ENCODE data around the gene KDM2A.

Gene KDM2A

GRCh38 chr11:67211656-67212436 lies 92.8 kb downstream of the KDM2A start:
- peaks cover 38 to 82% of the 10 kb centered on the region in 2 experiments for H3K36me3 ChIP-seq (ENCODE audit: control insufficient read depth in 1 of 2, insufficient read depth in 2 of 2, low read depth in 1 of 2, low read length in 2 of 2)
- no peak overlapping the region for H3K9ac ChIP-seq (ENCODE audit: low read length)
- WGBS, result over 99% methylated on average over 2 of the region's 2 CpGs
- no peak overlapping the region for H3K14ac ChIP-seq (ENCODE audit: low read length in 2 of 2)
- H3K4me3 ChIP-seq (ENCODE audit: insufficient read depth in 1 of 2, low read depth in 1 of 2, low read length in 2 of 2), result no peak overlapping the region
- no peak overlapping the region for H4K91ac ChIP-seq (ENCODE audit: low read length)
- no peaks in the 10 kb centered on the region for H3K9me3 ChIP-seq (ENCODE audit: control insufficient read depth, low read length)
- H3K23ac ChIP-seq (ENCODE audit: low read length in 2 of 2), result no peak overlapping the region
- H3K27ac ChIP-seq (ENCODE audit: low read length, poor library complexity, severe bottlenecking), result no peak overlapping the region
- H3K27me3 ChIP-seq (ENCODE audit: control insufficient read depth in 1 of 2, insufficient read depth in 1 of 2, low read length in 2 of 2), result no peaks in the 10 kb centered on the region
- no peak overlapping the region for H4K8ac ChIP-seq (ENCODE audit: low read length)
- H3K4me1 ChIP-seq (ENCODE audit: control insufficient read depth, insufficient read depth, low read depth, low read length), result no peaks in the 10 kb centered on the region
- H2AFZ ChIP-seq (ENCODE audit: low read depth, low read length), result no peak overlapping the region
- no peak overlapping the region for H2BK120ac ChIP-seq (ENCODE audit: low read depth, low read length)
- no peak overlapping the region for H3K18ac ChIP-seq (ENCODE audit: low read depth in 1 of 2, low read length in 2 of 2)
- H2BK15ac ChIP-seq (ENCODE audit: low read depth, poor library complexity, severe bottlenecking), result no peak overlapping the region
- H3K4me2 ChIP-seq (ENCODE audit: low read length, poor library complexity, severe bottlenecking), result no peak overlapping the region
- DNase-seq, result no peak
- H2BK12ac ChIP-seq (ENCODE audit: low read length in 2 of 2), result no peak overlapping the region
- H2AK5ac ChIP-seq (ENCODE audit: low read length, severe bottlenecking), result no peak overlapping the region
- no peak overlapping the region for H2BK5ac ChIP-seq (ENCODE audit: low read depth, low read length, poor library complexity, severe bottlenecking)
- H3K79me1 ChIP-seq (replicated peaks; ENCODE audit: low read length, poor library complexity, severe bottlenecking), result peaks cover 21% of the 10 kb centered on the region
- no peak overlapping the region for H3K4ac ChIP-seq (ENCODE audit: low read depth in 1 of 2, low read length in 2 of 2)

GRCh38 chr11:67213178-67213621 lies 94.1 kb downstream of the KDM2A start:
- Histone ChIP-seq H3K4me1 (ENCODE audit: control insufficient read depth, insufficient read depth, low read depth, low read length) (no peaks in the 10 kb centered on the region), H3K36me3 (ENCODE audit: control insufficient read depth in 1 of 2, insufficient read depth in 2 of 2, low read depth in 1 of 2, low read length in 2 of 2) (peaks cover 34 to 82% of the 10 kb centered on the region in 2 experiments), H3K23ac (ENCODE audit: low read length in 2 of 2) (no peak overlapping the region), H3K4me3 (ENCODE audit: insufficient read depth in 1 of 2, low read depth in 1 of 2, low read length in 2 of 2) (no peak overlapping the region), H3K9me3 (ENCODE audit: control insufficient read depth, low read length) (no peaks in the 10 kb centered on the region), H2AK5ac (ENCODE audit: low read length, severe bottlenecking) (no peak overlapping the region), H2AFZ (ENCODE audit: low read depth, low read length) (no peak overlapping the region), H2BK15ac (ENCODE audit: low read depth, poor library complexity, severe bottlenecking) (no peak overlapping the region), H3K27me3 (ENCODE audit: control insufficient read depth in 1 of 2, insufficient read depth in 1 of 2, low read length in 2 of 2) (no peaks in the 10 kb centered on the region), H4K8ac (ENCODE audit: low read length) (no peak overlapping the region), H3K18ac (ENCODE audit: low read depth in 1 of 2, low read length in 2 of 2) (no peak overlapping the region), H2BK120ac (ENCODE audit: low read depth, low read length) (no peak overlapping the region), H3K14ac (ENCODE audit: low read length in 2 of 2) (no peak overlapping the region), H3K79me1 (replicated peaks; ENCODE audit: low read length, poor library complexity, severe bottlenecking) (peaks cover 23% of the 10 kb centered on the region), H3K4me2 (ENCODE audit: low read length, poor library complexity, severe bottlenecking) (no peak overlapping the region), H2BK12ac (ENCODE audit: low read length in 2 of 2) (no peak overlapping the region), H3K9ac (ENCODE audit: low read length) (no peak overlapping the region), H4K91ac (ENCODE audit: low read length) (no peak overlapping the region), H3K27ac (ENCODE audit: low read length, poor library complexity, severe bottlenecking) (no peak overlapping the region), H2BK5ac (ENCODE audit: low read depth, low read length, poor library complexity, severe bottlenecking) (no peak overlapping the region), H3K4ac (ENCODE audit: low read depth in 1 of 2, low read length in 2 of 2) (no peak overlapping the region)
- no peak for DNase-seq
- whole genome bisulfite sequencing, result 94% methylated on average over 3 of the region's 5 CpGs

- no peak overlapping the region for H2BK15ac ChIP-seq (ENCODE audit: low read depth, poor library complexity, severe bottlenecking)
- H3K14ac ChIP-seq (ENCODE audit: low read length in 2 of 2), result no peak overlapping the region
- no peak overlapping the region for H3K18ac ChIP-seq (ENCODE audit: low read depth in 1 of 2, low read length in 2 of 2)
- DNase-seq, result no peak
- no peak overlapping the region for H3K9ac ChIP-seq (ENCODE audit: low read length)
- H3K79me1 ChIP-seq (replicated peaks; ENCODE audit: low read length, poor library complexity, severe bottlenecking), result peaks cover 13% of the 10 kb centered on the region
- H2BK12ac ChIP-seq (ENCODE audit: low read length in 2 of 2), result no peak overlapping the region
- no peak overlapping the region for H2AK5ac ChIP-seq (ENCODE audit: low read length, severe bottlenecking)
- no peak overlapping the region for H3K4me2 ChIP-seq (ENCODE audit: low read length, poor library complexity, severe bottlenecking)
- H3K36me3 ChIP-seq (ENCODE audit: control insufficient read depth in 1 of 2, insufficient read depth in 2 of 2, low read depth in 1 of 2, low read length in 2 of 2), result peaks cover 43 to 77% of the 10 kb centered on the region in 2 experiments
- H2AFZ ChIP-seq (ENCODE audit: low read depth, low read length), result no peak overlapping the region
- no peak overlapping the region for H3K4ac ChIP-seq (ENCODE audit: low read depth in 1 of 2, low read length in 2 of 2)
- no peak overlapping the region for H3K23ac ChIP-seq (ENCODE audit: low read length in 2 of 2)
- H3K27ac ChIP-seq (ENCODE audit: low read length, poor library complexity, severe bottlenecking), result no peak overlapping the region
- H4K91ac ChIP-seq (ENCODE audit: low read length), result no peak overlapping the region
- no peak overlapping the region for H2BK5ac ChIP-seq (ENCODE audit: low read depth, low read length, poor library complexity, severe bottlenecking)
- H3K9me3 ChIP-seq (ENCODE audit: control insufficient read depth, low read length), result no peaks in the 10 kb centered on the region
- no peaks in the 10 kb centered on the region for H3K27me3 ChIP-seq (ENCODE audit: control insufficient read depth in 1 of 2, insufficient read depth in 1 of 2, low read length in 2 of 2)
- H3K4me1 ChIP-seq (ENCODE audit: control insufficient read depth, insufficient read depth, low read depth, low read length), result peaks cover 9% of the 10 kb centered on the region
- H2BK120ac ChIP-seq (ENCODE audit: low read depth, low read length), result no peak overlapping the region
- no peak overlapping the region for H3K4me3 ChIP-seq (ENCODE audit: insufficient read depth in 1 of 2, low read depth in 1 of 2, low read length in 2 of 2)
- WGBS, result 92% methylated on average over 4 of the region's 8 CpGs
- H4K8ac ChIP-seq (ENCODE audit: low read length), result no peak overlapping the region
Observed at GRCh38 chr11:67227726-67228125, 108.7 kb downstream of the KDM2A start.

- Histone ChIP-seq H3K4me1 (ENCODE audit: control insufficient read depth, insufficient read depth, low read depth, low read length) (peaks cover 12% of the 10 kb centered on the region), H3K79me1 (replicated peaks; ENCODE audit: low read length, poor library complexity, severe bottlenecking) (peaks cover 16% of the 10 kb centered on the region), H3K9me3 (ENCODE audit: control insufficient read depth, low read length) (no peaks in the 10 kb centered on the region), H2BK12ac (ENCODE audit: low read length in 2 of 2) (no peak overlapping the region), H3K4me3 (ENCODE audit: insufficient read depth in 1 of 2, low read depth in 1 of 2, low read length in 2 of 2) (no peak overlapping the region), H3K18ac (ENCODE audit: low read depth in 1 of 2, low read length in 2 of 2) (no peak overlapping the region), H2AK5ac (ENCODE audit: low read length, severe bottlenecking) (no peak overlapping the region), H2BK15ac (ENCODE audit: low read depth, poor library complexity, severe bottlenecking) (no peak overlapping the region), H3K14ac (ENCODE audit: low read length in 2 of 2) (no peak overlapping the region), H3K9ac (ENCODE audit: low read length) (no peak overlapping the region), H2BK5ac (ENCODE audit: low read depth, low read length, poor library complexity, severe bottlenecking) (no peak overlapping the region), H4K91ac (ENCODE audit: low read length) (no peak overlapping the region), H3K4ac (ENCODE audit: low read depth in 1 of 2, low read length in 2 of 2) (no peak overlapping the region), H3K4me2 (ENCODE audit: low read length, poor library complexity, severe bottlenecking) (no peak overlapping the region), H3K27me3 (ENCODE audit: control insufficient read depth in 1 of 2, insufficient read depth in 1 of 2, low read length in 2 of 2) (no peaks in the 10 kb centered on the region), H3K36me3 (ENCODE audit: control insufficient read depth in 1 of 2, insufficient read depth in 2 of 2, low read depth in 1 of 2, low read length in 2 of 2) (peaks cover 36 to 72% of the 10 kb centered on the region in 2 experiments), H4K8ac (ENCODE audit: low read length) (no peak overlapping the region), H2BK120ac (ENCODE audit: low read depth, low read length) (no peak overlapping the region), H3K27ac (ENCODE audit: low read length, poor library complexity, severe bottlenecking) (no peak overlapping the region), H3K23ac (ENCODE audit: low read length in 2 of 2) (no peak overlapping the region), H2AFZ (ENCODE audit: low read depth, low read length) (no peak overlapping the region)
- DNase-seq, result no peak
- WGBS, result no CpG with 5 or more reads among the region's 3 CpGs
Observed at GRCh38 chr11:67230406-67230805, 111.3 kb downstream of the KDM2A start.

Data from mesenchymal stem cell (in vitro differentiated cells and primary cell).